Hippocampal formation (tissue), 2 donors: ENCODE results near the gene SDSL.
A peak's percentile ranks its signal among the peaks of the same experiment; 100 is the strongest.

Source experiments
- DNase-seq, 2 donors: peaks; one replicate each; lab custom pipeline; 2025; lab: John Stamatoyannopoulos, UW

SDSL gene, protein sequence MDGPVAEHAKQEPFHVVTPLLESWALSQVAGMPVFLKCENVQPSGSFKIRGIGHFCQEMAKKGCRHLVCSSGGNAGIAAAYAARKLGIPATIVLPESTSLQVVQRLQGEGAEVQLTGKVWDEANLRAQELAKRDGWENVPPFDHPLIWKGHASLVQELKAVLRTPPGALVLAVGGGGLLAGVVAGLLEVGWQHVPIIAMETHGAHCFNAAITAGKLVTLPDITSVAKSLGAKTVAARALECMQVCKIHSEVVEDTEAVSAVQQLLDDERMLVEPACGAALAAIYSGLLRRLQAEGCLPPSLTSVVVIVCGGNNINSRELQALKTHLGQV

DNA sequence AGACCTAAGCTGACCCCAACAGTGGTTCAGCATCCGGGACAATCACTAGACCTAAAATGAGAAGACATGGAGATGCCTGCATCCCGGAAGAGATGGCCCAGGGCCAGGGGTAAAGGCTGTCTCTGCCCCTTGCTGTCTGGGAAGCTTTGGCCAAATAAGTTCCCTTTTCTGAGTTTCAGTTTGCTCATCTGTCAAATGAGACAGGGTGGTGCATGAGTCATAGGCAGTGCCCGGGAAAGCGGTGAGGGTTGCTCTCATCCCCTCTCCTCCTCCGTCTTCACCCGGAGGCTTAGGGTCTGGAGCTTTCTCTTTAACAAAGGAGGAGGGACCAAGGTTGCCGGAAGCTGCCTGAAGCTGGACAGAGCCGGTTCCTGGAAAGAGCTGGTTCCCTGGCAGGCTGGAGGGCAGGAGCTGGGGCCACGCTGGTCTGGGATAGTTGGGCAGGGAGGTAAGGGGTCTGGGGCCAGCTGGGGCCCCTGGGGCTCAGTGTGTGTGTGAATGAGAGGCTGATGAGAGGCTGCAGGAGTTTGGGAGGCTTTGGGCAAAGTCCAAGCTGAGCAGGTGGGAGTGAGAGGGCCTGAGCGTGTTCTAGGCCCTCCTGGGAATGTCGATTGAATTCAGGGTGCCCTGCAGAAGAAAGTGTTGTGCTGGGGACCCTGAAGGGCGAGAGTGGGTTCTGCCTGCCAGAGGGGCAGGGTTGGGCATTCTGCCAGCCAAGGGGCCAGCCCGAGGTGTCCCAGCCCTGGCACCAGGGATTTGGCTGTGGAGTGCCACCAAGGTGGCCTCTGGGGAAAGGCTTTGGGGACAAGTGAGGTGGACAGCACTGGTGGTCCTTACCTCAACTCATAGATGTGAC is at the start of gene SDSL:
TSS of gene SDSL (plus strand) at position 351 of the 856 bp plus-strand sequence. CDS start 5,603 bp downstream, outside the sequence.
- peak; percentile 50 for DNase-seq

- no peak for DNase-seq
Observed at GRCh38 chr12:113373440-113373839, 48.7 kb upstream of the SDSL start.

GRCh38 chr12:113373969-113374368 is 48.2 kb upstream of the SDSL start:
- no peak for DNase-seq

DNA sequence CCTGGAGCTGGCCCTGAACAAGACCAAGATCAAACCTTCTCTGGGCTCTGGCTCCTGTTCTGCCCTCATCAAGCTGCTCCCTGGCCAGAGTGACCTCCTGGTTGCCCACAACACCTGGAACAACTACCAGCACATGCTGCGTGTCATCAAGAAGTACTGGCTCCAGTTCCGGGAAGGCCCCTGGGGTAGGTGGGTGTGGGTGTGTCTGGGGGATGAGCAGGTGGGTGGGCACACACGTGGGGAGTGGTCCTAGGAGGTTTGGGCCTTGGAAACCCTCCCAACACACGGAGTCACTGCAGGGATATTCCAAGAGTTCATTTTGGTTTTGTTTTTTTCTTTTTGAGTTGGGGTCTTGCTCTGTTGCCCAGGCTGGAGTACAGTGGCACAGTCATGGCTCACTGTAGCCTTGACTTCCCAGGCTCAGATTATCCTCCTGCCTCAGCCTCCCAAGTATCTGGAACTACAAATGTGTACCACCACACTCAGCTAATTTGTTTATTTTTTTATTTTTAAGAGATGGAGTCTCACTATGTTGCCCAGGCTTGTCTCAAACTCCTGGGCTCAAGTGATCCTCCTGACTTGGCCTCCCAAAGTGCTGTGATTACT is 47.3 kb upstream of the SDSL start:
- no peak for DNase-seq

- no peak for DNase-seq
Observed at GRCh38 chr12:113378291-113378690, 43.9 kb upstream of the SDSL start.

DNA sequence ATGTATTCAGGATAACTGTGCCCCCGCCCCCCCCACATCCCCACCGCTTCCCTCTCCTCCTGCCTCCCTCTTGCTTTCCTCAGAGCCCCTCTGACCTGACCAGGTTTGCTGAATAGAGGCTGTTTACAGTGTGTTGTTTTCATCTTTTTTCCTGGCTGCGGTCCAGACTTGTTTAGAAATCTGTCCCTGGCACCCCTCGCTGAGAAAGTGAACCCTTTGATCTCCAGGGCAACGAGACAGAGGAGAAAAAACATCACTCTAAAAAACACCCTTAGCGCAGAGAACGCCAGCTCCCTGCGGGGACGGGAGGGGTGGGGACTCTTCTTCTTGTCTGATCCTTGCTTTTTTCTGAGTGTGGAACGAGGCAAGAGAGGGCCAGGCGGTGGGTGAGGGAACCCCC is 41.0 kb upstream of the SDSL start:
- peak in 1 of 2 donors; percentile 7 for DNase-seq

DNA sequence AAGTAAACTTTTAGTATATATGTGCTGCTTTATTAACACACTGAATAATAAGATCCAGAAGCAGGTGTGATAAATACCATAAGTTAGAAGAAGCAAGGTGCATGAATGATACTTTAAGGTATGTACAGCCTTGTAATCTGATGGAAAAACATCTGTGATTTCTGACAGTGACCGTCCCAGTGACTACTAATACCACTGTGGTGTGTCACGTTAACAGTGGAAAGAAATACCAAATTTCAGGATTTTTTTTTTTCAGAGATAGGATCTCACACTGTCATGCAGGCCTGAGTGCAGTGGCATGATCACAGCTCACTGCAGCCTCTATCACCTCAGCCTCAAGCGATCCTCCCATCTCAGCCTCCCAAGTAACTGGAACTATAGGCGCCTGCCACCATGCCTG is 40.0 kb upstream of the SDSL start:
- no peak for DNase-seq

DNA sequence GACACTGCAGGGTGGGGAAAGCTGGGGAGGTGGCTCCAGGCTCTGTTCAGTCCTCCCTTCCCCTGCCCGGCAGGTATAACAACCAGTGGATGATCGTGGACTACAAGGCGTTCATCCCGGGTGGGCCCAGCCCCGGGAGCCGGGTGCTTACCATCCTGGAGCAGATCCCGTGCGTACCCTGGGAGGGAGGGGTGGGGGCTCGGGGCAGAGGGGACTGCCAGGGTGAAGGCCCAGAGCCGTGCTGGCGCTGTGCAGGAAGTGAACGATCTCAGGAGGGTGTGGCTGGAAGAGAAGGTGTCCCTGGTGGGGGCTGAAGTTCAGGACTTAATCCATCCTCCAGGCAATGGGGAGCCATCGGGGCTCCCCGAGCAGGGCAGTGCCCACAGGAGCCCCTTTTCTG is 37.4 kb upstream of the SDSL start:
- DNase-seq: no peak

- no peak for DNase-seq
Observed at GRCh38 chr12:113385282-113385882, 36.8 kb upstream of the SDSL start.

DNA sequence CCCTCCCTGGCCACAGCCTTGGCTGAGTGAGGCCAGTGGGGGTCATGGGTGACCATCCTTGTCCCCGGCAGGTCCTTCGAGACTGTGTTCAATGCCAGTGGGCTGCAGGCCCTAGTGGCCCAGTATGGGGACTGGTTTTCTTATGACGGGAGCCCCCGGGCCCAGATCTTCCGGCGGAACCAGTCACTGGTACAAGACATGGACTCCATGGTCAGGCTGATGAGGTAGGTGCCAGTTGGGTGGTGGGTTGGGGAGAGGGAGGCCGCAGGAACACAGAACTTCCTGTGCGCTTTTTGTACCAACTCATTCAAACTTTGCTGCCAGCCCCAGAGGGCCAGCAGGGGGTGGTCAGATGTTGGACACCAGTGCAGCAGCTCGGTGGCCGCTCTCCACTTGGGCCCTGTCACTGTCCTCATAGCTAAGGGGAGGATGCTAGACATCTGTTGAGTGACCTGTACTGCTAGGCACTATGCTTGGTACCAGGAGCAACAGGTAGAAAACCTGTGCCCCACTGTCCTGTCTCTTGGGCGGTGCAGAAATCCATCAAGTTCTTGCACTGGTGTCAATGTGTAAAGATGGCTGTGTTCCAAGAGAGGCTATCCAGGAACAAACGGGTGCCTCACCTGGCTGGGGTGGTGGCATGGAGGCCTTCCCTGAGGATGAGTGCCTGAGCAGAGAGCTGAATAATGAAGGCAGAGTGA is 35.2 kb upstream of the SDSL start:
- no peak for DNase-seq

- DNase-seq: no peak
Observed at GRCh38 chr12:113387631-113388030, 34.5 kb upstream of the SDSL start.

- DNase-seq: no peak
Observed at GRCh38 chr12:113388351-113388750, 33.8 kb upstream of the SDSL start.

GRCh38 chr12:113390064-113391043 is 31.8 kb upstream of the SDSL start:
- DNase-seq: no peak

DNA sequence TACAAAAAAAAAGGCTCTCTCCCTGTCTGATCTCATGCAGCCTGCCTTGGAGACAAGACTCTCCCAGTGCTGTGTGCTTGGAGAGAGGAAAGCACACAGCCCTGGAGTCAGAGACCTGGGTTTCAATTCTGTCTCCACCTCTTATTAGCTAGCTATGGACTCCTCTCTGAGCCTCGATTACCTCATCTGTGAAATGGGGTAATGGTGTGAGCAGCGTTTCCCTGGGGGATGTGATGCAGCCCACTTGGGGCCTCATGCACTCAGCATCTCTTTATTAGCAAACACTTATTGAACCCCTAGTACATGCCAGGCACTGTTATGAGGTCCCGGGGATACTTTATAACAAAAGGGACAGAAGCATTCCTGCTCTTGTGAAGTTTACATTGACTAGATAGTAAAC is 31.0 kb upstream of the SDSL start:
- no peak for DNase-seq

- no peak for DNase-seq
Observed at GRCh38 chr12:113391650-113392337, 30.4 kb upstream of the SDSL start.

DNA sequence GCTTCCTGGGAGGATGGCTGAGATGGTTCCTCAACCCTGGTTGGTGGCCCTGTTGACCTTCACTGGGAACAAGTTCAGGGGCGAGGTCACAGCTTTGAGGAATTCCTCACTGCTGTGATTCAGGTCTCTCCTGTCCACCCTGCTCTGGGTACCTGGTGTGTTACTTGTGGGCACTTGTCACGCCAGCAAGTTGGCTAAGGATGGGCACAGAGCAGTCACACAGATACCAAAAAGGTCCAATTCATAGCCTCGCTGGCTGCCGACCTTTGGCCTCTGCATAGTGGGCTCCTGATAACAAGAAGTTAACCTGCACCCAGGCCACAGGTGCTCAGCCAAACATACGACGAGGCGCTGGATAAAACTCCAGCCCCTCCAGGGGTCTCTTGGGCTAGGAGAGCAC is 29.7 kb upstream of the SDSL start:
- no peak for DNase-seq

DNA sequence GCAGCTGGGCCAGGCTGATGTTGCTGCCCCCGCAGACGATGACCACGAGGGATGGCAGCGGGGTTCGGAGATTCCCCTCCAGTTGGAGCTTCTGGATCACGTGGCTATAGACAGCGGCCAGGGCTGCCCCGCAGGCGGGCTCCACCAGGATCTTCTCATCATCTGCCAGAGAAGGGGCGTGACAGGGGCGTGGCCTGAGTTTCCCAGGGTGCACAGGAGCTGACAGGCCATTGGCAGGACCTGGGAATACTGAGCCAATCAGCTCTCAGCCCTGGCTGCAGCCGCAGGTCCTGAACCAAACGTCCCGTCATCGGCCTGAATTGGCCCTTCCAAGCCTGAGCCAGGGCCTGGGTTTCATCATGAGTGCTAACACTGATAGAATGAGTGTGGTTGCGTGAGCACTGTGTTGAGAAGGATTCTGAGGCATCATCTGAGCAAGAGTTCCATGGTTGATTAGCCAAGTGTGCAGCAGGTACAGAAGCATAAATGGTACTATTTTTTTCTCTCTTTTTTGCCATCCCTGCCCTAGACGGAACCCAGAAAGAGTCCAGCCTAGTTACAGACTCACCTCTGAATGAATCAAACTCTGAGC is 29.1 kb upstream of the SDSL start:
- DNase-seq: no peak

DNA sequence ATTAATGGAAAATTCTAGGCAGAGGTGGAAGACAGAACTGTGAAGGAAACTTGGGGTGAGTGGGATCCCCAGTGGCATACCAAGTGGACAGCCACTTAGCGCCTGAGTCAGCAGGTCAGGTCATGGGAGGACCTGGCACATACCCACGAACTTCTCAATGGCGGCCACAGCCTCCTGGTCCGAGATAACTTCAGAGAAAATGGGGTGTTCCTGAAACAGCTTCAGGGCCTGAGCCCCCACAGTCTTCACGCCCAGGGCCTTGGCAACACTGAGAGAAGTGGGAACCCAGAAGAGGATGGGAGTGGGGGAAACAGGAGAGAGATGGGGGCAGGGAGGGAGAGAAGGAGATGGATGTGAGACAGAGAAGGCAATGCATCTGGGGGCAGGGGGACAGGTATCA is 28.4 kb upstream of the SDSL start:
- no peak for DNase-seq

DNA sequence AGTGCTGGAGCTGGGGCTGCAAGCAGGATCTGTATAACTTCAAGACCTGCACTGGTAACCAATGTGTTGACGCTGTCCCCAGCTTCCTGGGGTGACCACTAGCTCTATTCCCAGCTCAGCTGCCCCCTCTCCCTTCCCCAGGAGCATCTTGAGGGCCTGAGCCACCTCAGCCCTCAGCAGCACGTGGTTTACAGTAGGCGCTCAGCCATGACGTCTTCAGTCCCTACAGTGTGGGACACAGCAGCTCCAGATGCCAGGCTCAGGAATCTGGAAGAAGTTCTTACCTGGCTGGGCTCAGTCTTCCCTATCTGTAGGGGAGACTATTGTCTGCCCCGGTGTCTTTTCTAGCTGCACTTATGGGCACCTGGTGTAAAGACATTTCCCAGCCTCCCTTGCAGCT is 27.1 kb upstream of the SDSL start:
- no peak for DNase-seq

DNA sequence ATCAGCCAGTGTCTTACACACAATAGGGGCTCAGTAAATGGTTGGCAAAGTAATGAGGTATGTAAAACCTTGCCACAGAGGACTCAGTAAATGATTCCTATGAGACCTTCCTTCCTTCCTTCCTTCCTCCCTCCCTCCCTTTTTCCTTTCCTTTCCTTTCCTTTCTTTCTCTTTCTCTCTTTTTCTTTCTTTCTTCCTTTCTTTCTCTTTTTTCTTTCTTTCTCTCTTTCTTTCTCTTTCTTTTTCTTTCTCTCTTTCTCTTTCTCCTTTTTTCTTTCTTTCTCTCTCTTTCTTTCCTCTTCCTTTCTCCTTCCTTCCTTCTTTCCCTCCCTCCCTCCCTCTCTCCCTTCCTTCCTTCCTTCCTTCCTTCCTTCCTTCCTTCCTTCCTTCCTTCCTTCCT is 26.0 kb upstream of the SDSL start:
- DNase-seq: no peak
